BJ (cell line): Measurements from ENCODE around the gene DHFR2. TPM values are rescaled to one million over a fixed set of nuclear protein-coding genes. Genes with fewer than 3 reads are reported as not detected.
A peak's percentile ranks its signal among the peaks of the same experiment; 100 is the strongest.

Source experiments
- CTCF ChIA-PET: fragments of 350-600 bp; formaldehyde crosslinking; extraction: SDS; loops from one replicate; lab custom pipeline; 2021; ENCODE audit warnings: antibody characterized with exemption, inconsistent platforms; lab: Yijun Ruan, JAX
- POLR2A ChIA-PET: fragments of 300-600 bp; sonication (Branson Sonifier 250); formaldehyde crosslinking; extraction: SDS; loops from one replicate; lab custom pipeline; 2021; ENCODE audit warnings: antibody characterized with exemption; lab: Charles Lee
- DNase-seq: peaks from one replicate; pipeline ENCODE4 v3.0.0-alpha.2; 2011; ENCODE audit warnings: low read depth
- H3K27me3 ChIP-seq: 2 replicates; pipeline ENCODE4 v1.6.0; 2011; ENCODE audit warnings: low read length; ENCODE audit not compliant: control insufficient read depth, insufficient read depth
- H3K36me3 ChIP-seq: 2 replicates; pipeline ENCODE4 v1.5.1; 2011; ENCODE audit warnings: low read length; ENCODE audit not compliant: control insufficient read depth, insufficient read depth
- H3K4me3 ChIP-seq: 2 replicates; pipeline ENCODE4 v1.5.1; 2011; ENCODE audit warnings: low read depth, mild to moderate bottlenecking, control low read depth, low read length
- polyA plus RNA-seq: library from polyadenylated mRNA; depleted of rRNA; stranded (reverse); fragments of >200 nt; gene quantifications from 2 replicates; pipeline ENCODE4 v1.2.3, GENCODE V29; 2011
- TF ChIP-seq, protein P1 (sequence below): IDR thresholded peaks from 2 replicates; pipeline ENCODE4 v1.5.1; 2011; ENCODE audit warnings: low read depth, mild to moderate bottlenecking, control low read depth, inconsistent platforms, low read length, moderate library complexity; ENCODE audit not compliant: insufficient read depth

DHFR2 gene
- polyA plus RNA-seq, 1 experiment, result 1.6 TPM

DNA sequence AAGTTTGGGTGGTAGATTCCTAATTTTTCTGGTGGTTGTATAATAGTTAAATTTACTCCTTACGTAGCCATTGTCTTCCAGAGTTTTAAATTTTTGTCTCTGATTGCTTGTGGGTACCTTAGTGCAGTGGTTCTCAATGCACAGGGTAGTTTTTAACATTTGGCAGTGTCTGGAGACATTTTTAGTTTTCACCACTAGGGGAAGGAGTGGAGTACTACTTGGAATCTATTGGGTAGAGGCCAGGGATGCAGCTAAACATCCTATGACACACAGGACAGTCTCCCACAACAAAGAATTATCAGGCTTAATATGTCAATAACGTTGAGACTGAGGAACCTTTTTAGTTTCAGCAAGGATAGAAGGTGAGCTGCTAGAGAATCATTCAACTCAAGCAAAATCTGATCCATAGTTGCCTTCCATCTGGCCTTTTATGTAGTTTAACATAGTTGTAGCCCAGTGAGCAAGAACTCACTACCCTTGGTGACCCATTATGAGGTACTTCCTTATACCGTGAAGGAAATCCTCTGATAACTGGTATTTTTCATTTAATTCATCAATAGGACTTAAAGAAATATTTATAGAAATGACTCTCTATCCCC is 25.7 kb downstream of the DHFR2 start:
- POLR2A ChIA-PET, result no interaction called here
- Histone ChIP-seq H3K4me3 (no peak overlapping the region), H3K27me3 (no peaks in the 10 kb centered on the region), H3K36me3 (no peaks in the 10 kb centered on the region)
- no peak for DNase-seq
- TF ChIP-seq, protein P1, sequence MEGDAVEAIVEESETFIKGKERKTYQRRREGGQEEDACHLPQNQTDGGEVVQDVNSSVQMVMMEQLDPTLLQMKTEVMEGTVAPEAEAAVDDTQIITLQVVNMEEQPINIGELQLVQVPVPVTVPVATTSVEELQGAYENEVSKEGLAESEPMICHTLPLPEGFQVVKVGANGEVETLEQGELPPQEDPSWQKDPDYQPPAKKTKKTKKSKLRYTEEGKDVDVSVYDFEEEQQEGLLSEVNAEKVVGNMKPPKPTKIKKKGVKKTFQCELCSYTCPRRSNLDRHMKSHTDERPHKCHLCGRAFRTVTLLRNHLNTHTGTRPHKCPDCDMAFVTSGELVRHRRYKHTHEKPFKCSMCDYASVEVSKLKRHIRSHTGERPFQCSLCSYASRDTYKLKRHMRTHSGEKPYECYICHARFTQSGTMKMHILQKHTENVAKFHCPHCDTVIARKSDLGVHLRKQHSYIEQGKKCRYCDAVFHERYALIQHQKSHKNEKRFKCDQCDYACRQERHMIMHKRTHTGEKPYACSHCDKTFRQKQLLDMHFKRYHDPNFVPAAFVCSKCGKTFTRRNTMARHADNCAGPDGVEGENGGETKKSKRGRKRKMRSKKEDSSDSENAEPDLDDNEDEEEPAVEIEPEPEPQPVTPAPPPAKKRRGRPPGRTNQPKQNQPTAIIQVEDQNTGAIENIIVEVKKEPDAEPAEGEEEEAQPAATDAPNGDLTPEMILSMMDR, result peak; percentile 63
- CTCF ChIA-PET, result interaction anchor here (0.7 to 2.0 kb wide), 9 partner anchors 10 to 32 kb away, joined by 3 to 7 read pairs (median 4); partner anchors contain the start of genes DHFR2 and NSUN3

DNA sequence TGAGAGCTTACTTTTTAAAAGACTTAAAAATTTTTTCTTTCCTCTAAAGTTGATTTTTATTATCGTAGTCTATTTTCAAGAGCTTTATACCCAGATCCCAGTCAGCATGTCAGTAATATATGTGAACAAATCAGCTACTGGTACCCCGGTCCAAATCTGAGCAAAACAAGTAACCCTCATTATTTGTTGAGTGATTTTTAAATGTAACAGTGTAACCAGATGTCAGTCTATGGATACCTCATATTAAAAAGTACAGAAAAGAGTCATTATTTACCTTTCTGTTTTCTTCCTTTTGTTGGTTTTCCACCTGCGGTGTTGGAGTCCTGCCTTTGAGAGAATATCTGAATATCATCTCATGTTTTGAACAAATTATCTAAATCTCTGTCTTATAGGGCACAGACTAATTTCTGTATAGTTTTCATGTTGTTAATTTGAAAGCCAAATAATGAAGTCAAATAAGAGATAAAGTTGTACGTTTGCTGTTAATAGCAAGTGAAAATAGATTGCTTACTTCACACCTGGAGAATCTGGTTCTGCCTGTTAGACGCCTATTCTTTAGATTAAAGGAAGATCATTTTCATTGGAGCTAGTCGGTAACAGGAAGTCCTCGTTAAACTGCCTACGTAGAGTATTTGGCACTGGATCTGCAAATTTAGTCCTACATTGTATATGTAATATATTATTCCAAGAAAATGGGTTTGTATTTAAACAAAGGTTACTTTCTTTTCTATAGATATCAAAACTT is 34.5 kb downstream of the DHFR2 start, which contains the start of gene STX19:
Gene STX19 (minus strand): TSS at position 505 of the 745 bp plus-strand sequence. CDS start 13,328 bp downstream, outside the sequence.
- no peak within 1 kb of the TSS for H3K4me3 ChIP-seq
- POLR2A ChIA-PET, result no interaction called here
- no peaks in the 10 kb centered on the region for H3K36me3 ChIP-seq
- DNase-seq, result no peak
- TF ChIP-seq, protein P1, result no peak
- CTCF ChIA-PET, result interaction anchor here (0.9 kb wide), 1 partner anchor 41 kb away, joined by 3 read pairs; no protein-coding TSS in a partner anchor
- no peaks in the 10 kb centered on the region for H3K27me3 ChIP-seq

DNA sequence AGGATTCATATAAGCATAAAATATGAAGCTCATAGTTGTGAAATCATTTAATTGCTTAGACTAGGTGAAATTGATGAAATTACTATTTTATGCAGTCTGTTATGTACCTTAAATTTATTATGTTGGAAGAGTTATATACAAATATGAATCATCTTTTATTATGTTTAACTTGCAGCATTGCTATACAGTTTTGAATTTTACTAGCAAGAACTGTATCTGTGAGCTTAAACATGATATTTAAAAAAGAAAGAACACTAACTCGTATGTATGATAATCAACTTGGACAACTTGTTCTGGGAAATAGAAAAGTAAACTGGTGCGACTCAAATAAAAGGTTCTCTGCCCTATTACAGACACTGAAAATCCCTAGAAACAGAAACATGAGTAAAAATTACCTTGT is 36.1 kb downstream of the DHFR2 start:
- ChIA-PET POLR2A (no interaction called here), CTCF (no interaction called here)
- no peaks in the 10 kb centered on the region for H3K27me3 ChIP-seq
- DNase-seq, result no peak
- no peaks in the 10 kb centered on the region for H3K36me3 ChIP-seq
- TF ChIP-seq, protein P1, result no peak
- H3K4me3 ChIP-seq, result no peak overlapping the region

DNA sequence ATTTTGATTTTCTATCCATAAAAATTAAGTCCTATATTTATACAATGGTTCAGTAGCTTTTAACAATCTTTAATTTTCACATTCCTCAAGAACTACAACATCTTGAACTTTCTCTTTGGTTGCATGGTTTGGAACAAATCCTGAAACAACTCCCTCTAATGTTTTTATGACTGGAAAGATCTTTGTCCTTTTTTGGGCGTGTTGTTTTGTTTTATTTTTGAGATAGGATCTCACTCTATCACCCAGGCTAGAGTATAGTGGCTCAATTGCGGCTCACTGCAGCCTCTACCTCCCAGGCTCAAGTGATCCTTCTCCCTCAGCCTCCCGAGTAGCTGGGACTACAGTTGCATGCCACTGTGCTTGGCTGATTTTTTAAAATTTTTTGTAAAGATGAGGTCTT is 38.3 kb downstream of the DHFR2 start:
- H3K4me3 ChIP-seq, result no peak overlapping the region
- ChIA-PET CTCF (interaction anchor here (1.1 to 2.1 kb wide), 3 partner anchors 13 to 25 kb away, joined by 3 to 7 read pairs (median 4); no protein-coding TSS in a partner anchor), POLR2A (interaction anchor here (0.6 kb wide), 1 partner anchor 10 kb away, joined by 3 read pairs; no protein-coding TSS in a partner anchor)
- DNase-seq, result no peak
- no peaks in the 10 kb centered on the region for H3K36me3 ChIP-seq
- TF ChIP-seq, protein P1, result no peak
- no peaks in the 10 kb centered on the region for H3K27me3 ChIP-seq

DNA sequence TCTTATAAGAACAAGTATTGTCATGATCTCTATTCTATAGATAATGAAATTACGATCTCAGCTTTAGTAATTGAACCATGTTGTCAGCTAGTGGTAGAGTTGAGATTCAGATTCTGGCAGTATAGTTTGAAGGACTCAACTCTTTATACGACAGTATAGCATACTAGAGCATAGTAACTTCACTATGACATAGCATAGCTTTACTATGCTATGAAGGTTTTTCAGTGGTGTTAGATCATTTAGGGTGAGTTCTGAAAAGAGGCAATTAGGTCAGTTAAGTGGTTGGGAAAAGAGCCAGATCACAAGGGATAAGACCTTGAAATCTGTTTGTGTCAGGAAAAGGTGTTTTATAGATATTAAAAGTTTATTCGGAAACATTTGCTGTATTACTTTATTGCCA is 42.4 kb downstream of the DHFR2 start:
- TF ChIP-seq, protein P1, result no peak
- H3K36me3 ChIP-seq, result no peaks in the 10 kb centered on the region
- ChIA-PET CTCF (no interaction called here), POLR2A (no interaction called here)
- no peaks in the 10 kb centered on the region for H3K27me3 ChIP-seq
- H3K4me3 ChIP-seq, result no peak overlapping the region
- no peak for DNase-seq
